ENCODE data around the gene TMEM207. TPM values are rescaled to one million over a fixed set of nuclear protein-coding genes. Genes with fewer than 3 reads are reported as not detected.

Gene TMEM207
- total and polyA plus RNA-seq, 2 of the 8 experiments (the other 6 are each of a cell fraction or from before 2014, with no cell fraction given), result not detected

DNA sequence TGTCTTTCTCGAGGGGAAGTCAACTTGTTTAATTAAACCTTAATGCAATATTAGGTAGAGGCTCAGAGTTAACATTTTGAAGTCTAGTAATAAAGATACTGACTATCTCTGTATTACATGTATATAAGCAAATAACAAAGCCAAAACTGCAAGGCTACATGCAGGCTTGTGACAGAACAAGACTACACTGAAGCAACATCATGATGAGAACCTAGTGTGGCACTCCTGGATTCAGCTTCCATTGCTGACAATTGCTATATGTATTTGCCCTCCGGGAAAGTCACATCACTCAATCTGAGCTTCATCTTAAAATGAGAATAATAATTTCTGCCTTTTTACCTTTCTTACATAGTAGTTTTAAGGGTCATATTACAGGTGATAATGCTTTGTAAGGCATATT is 48.6 kb upstream of the TMEM207 start (continued):
- TF ChIP-seq RAD21 (IDR thresholded peaks at IDR 0.05 in 1 of 2, conservative IDR thresholded peaks at IDR 0.05 in 1 of 2; ENCODE audit: low read depth in 2 of 2, low read length in 2 of 2) (no peak), SIRT6 (IDR thresholded peaks at IDR 0.05; ENCODE audit: low read length) (no peak), TCF12 (IDR thresholded peaks at IDR 0.05; ENCODE audit: low read depth, low read length) (no peak), JUN (IDR thresholded peaks at IDR 0.05; ENCODE audit: low read depth, low read length) (no peak), MAFK (IDR thresholded peaks at IDR 0.05; ENCODE audit: low read depth, low read length) (no peak), NRF1 (IDR thresholded peaks at IDR 0.05; ENCODE audit: low read depth, low read length) (no peak)
- TF ChIP-seq, protein P1, sequence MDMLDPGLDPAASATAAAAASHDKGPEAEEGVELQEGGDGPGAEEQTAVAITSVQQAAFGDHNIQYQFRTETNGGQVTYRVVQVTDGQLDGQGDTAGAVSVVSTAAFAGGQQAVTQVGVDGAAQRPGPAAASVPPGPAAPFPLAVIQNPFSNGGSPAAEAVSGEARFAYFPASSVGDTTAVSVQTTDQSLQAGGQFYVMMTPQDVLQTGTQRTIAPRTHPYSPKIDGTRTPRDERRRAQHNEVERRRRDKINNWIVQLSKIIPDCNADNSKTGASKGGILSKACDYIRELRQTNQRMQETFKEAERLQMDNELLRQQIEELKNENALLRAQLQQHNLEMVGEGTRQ (IDR thresholded peaks at IDR 0.05; ENCODE audit: low read length), result no peak
- TF ChIP-seq, protein P2, sequence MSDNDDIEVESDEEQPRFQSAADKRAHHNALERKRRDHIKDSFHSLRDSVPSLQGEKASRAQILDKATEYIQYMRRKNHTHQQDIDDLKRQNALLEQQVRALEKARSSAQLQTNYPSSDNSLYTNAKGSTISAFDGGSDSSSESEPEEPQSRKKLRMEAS (IDR thresholded peaks at IDR 0.05), result no peak

Data from H1 (cell line).